ENCODE data around the gene HELQ. TPM values are rescaled to one million over a fixed set of nuclear protein-coding genes. Genes with fewer than 3 reads are reported as not detected.

HELQ gene
- total RNA-seq, 1 donor from 2014 or later: 14.7 TPM

GRCh38 chr4:83431200-83431599 lies 24.4 kb downstream of the HELQ start:
- Mint-ChIP-seq H3K27ac (ENCODE audit: unreplicated experiment) (no peak overlapping the region), H3K9me3 (ENCODE audit: unreplicated experiment) (no peaks in the 10 kb centered on the region), H3K27me3 (ENCODE audit: unreplicated experiment) (no peaks in the 10 kb centered on the region), H3K4me1 (ENCODE audit: unreplicated experiment) (no peaks in the 10 kb centered on the region), H3K36me3 (ENCODE audit: low read depth, unreplicated experiment) (no peaks in the 10 kb centered on the region), H3K4me3 (ENCODE audit: unreplicated experiment) (no peak overlapping the region)
- DNase-seq (ENCODE audit: low spot score): no peak
- TF ChIP-seq CTCF (IDR thresholded peaks at IDR 0.05; ENCODE audit: unreplicated experiment): no peak

GRCh38 chr4:83418211-83418610 lies 37.4 kb downstream of the HELQ start:
- no peak for TF ChIP-seq CTCF (IDR thresholded peaks at IDR 0.05; ENCODE audit: unreplicated experiment)
- H3K27ac Mint-ChIP-seq (ENCODE audit: unreplicated experiment): no peak overlapping the region
- no peak overlapping the region for H3K4me3 Mint-ChIP-seq (ENCODE audit: unreplicated experiment)
- peaks cover 6% of the 10 kb centered on the region for H3K4me1 Mint-ChIP-seq (ENCODE audit: unreplicated experiment)
- peaks cover 5% of the 10 kb centered on the region for H3K36me3 Mint-ChIP-seq (ENCODE audit: low read depth, unreplicated experiment)
- DNase-seq (ENCODE audit: low spot score): no peak
- H3K27me3 Mint-ChIP-seq (ENCODE audit: unreplicated experiment): no peaks in the 10 kb centered on the region
- H3K9me3 Mint-ChIP-seq (ENCODE audit: unreplicated experiment): no peaks in the 10 kb centered on the region

GRCh38 chr4:83417566-83417965 lies 38.1 kb downstream of the HELQ start:
- DNase-seq (ENCODE audit: low spot score): no peak
- Mint-ChIP-seq H3K27me3 (ENCODE audit: unreplicated experiment) (no peaks in the 10 kb centered on the region), H3K27ac (ENCODE audit: unreplicated experiment) (peak overlapping the region; percentile 32), H3K4me1 (ENCODE audit: unreplicated experiment) (peaks cover 6% of the 10 kb centered on the region), H3K4me3 (ENCODE audit: unreplicated experiment) (peak overlapping the region; percentile 65), H3K36me3 (ENCODE audit: low read depth, unreplicated experiment) (peaks cover 10% of the 10 kb centered on the region), H3K9me3 (ENCODE audit: unreplicated experiment) (no peaks in the 10 kb centered on the region)
- TF ChIP-seq CTCF (IDR thresholded peaks at IDR 0.05; ENCODE audit: unreplicated experiment): no peak

- no peaks in the 10 kb centered on the region for H3K27me3 Mint-ChIP-seq (ENCODE audit: unreplicated experiment)
- H3K27ac Mint-ChIP-seq (ENCODE audit: unreplicated experiment): no peak overlapping the region
- H3K4me3 Mint-ChIP-seq (ENCODE audit: unreplicated experiment): no peak overlapping the region
- TF ChIP-seq CTCF (IDR thresholded peaks at IDR 0.05; ENCODE audit: unreplicated experiment): no peak
- peaks cover 5% of the 10 kb centered on the region for H3K36me3 Mint-ChIP-seq (ENCODE audit: low read depth, unreplicated experiment)
- no peaks in the 10 kb centered on the region for H3K9me3 Mint-ChIP-seq (ENCODE audit: unreplicated experiment)
- no peak for DNase-seq (ENCODE audit: low spot score)
- peaks cover 6% of the 10 kb centered on the region for H3K4me1 Mint-ChIP-seq (ENCODE audit: unreplicated experiment)
Observed at GRCh38 chr4:83413676-83414075, 41.9 kb downstream of the HELQ start.

GRCh38 chr4:83408908-83409307 lies 46.7 kb downstream of the HELQ start:
- no peak for DNase-seq (ENCODE audit: low spot score)
- H3K27me3 Mint-ChIP-seq (ENCODE audit: unreplicated experiment): no peaks in the 10 kb centered on the region
- no peaks in the 10 kb centered on the region for H3K9me3 Mint-ChIP-seq (ENCODE audit: unreplicated experiment)
- TF ChIP-seq CTCF (IDR thresholded peaks at IDR 0.05; ENCODE audit: unreplicated experiment): no peak
- H3K27ac Mint-ChIP-seq (ENCODE audit: unreplicated experiment): no peak overlapping the region
- no peak overlapping the region for H3K4me3 Mint-ChIP-seq (ENCODE audit: unreplicated experiment)
- no peaks in the 10 kb centered on the region for H3K4me1 Mint-ChIP-seq (ENCODE audit: unreplicated experiment)
- H3K36me3 Mint-ChIP-seq (ENCODE audit: low read depth, unreplicated experiment): peaks cover 10% of the 10 kb centered on the region
